Muscle of leg (tissue), 11 donors: ENCODE results near the gene AMER3. TPM values are rescaled to one million over a fixed set of nuclear protein-coding genes. Genes with fewer than 3 reads are reported as not detected.

Experiments
- DNase-seq: peaks from one replicate; pipeline ENCODE4 v3.0.0; 2013
- H3K27ac ChIP-seq: one replicate; pipeline ENCODE4 v1.5.1; 2013; ENCODE audit warnings: mild to moderate bottlenecking, low read length, control low read depth
- H3K27me3 ChIP-seq: one replicate; pipeline ENCODE4 v1.6.1; 2013; ENCODE audit warnings: low read length; ENCODE audit not compliant: control insufficient read depth, insufficient read depth
- H3K36me3 ChIP-seq: one replicate; pipeline ENCODE4 v1.6.1; 2013; ENCODE audit warnings: low read length; ENCODE audit not compliant: control insufficient read depth, insufficient read depth
- H3K4me1 ChIP-seq: one replicate; pipeline ENCODE4 v1.6.1; 2013; ENCODE audit warnings: low read length; ENCODE audit not compliant: control insufficient read depth, insufficient read depth
- H3K4me3 ChIP-seq: one replicate; pipeline ENCODE4 v1.5.1; 2013; ENCODE audit warnings: low read length, control low read depth
- H3K9me3 ChIP-seq: replicated peaks from 2 replicates; pipeline ENCODE4 v1.6.1; 2013; ENCODE audit warnings: low read depth, low read length; ENCODE audit not compliant: control insufficient read depth
- WGBS: methylation state at CpG from one replicate; pipeline ENCODE4 v1.1.5; 2013; ENCODE audit warnings: missing lambda C conversion rate; ENCODE audit not compliant: insufficient coverage; 5-methylcytosine and 5-hydroxymethylcytosine counted together
- polyA plus RNA-seq, 8 donors: library from polyadenylated mRNA; unstranded; fragments of 120-200 nt; gene quantifications; one replicate each; pipeline versions ENCODE4 v1.2.1 to v1.2.3, GENCODE V29; 2013; ENCODE audit warnings: inconsistent platforms in 1 of 8, low replicate concordance in 1 of 8; ENCODE audit not compliant: insufficient read length in 8 of 8, insufficient read depth in 1 of 8
- total RNA-seq: library from RNA; stranded (reverse); fragments of 120-200 nt; gene quantifications from one replicate; pipeline ENCODE4 v1.2.4, GENCODE V29; 2013

AMER3 gene
- total and polyA plus RNA-seq, 9 donors, result 0.04 to 0.09 TPM; not detected in 7

DNA sequence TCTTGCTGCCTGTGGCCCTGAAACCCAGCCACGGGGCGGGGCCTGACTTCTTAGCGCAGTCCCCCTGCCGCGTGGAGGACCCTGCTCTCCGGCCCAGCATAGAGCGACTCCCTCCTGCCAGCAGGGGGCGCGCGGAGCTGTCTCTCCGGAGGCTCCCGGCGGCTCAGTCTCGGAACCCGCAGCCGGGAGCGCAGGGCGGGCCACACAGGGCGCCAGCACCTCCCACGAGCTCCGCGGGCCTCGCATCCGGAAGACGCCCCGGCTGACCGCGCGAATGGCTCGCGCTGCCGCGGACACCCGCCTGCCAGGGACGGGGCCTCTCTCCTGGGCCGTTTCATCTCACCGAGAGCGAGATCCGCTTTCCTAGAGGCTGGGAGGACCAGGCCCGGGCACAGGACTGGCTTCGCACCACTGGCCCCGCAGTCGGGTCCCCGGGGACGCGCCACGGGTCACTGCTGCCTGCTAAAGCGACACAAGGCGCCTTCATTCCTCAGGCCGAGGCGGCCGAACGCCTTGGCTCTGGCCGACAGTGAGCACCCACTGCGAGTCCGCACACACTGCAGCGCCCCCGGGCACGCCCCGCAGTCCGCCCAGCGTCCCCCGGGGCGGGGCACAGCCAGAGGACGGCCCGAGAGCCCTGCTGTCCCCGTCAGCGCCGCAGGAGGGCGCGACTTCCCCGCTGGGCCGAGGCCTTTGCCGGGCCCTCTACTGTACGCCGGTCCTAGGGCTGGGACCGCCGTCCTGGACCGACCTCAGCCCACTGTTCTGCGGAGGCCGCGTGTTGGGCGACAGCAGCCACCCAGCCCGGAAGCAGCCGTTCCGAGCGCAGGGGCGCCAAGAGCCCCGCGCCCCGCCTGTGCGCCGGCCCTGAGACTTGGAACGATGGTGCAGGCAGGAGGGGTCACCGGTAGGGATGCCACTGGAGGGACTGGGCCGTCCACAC, 42.4 kb downstream of the AMER3 start:
- peak; percentile 95 for DNase-seq
- Histone ChIP-seq H3K4me1 (peaks cover 7% of the 10 kb centered on the region), H3K36me3 (no peaks in the 10 kb centered on the region), H3K27me3 (peaks cover 11% of the 10 kb centered on the region), H3K27ac (peak overlapping the region; percentile 59), H3K4me3 (peak overlapping the region; percentile 79), H3K9me3 (no peaks in the 10 kb centered on the region)
- under 1% methylated on average over 96 of the region's 96 CpGs for WGBS

DNA sequence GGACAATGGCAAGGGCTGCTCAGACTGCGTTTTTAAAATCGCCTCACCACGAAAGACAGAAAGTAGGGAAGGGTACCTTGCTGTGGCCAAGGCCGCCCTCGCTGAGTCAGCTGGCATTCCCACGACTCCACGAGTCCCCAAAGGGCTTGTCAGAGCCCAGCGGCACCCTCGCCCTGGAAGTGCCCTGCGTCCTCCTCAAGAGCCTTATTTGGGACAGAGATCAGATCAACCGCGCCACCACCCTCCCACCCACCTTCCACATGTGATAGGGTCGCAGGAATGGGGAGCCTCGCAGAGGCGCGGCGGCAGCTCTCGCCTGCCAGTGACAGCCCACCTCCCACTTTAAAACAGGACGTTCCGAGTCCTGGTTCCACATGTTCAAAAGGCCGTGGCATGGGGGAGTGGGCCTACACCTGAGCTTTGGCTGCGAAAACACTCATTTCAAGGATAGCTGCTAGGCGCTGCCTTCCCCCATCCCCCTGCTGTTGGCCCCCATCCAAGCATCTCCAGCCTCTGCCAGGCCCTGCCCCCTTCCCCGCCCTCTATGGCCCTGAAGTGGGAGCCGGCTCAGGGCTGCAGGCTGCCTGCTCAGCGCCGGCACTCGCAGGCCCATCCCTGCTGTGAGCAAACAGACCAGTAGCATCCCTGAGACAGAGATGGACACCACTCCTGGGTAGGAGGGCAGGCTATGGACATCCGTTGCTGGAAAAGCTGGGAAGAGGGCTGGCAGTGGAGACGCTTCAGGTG, 43.3 kb downstream of the AMER3 start:
- Histone ChIP-seq H3K4me3 (peak overlapping the region; percentile 79), H3K9me3 (no peaks in the 10 kb centered on the region), H3K27ac (no peak overlapping the region), H3K36me3 (no peaks in the 10 kb centered on the region), H3K27me3 (peaks cover 11% of the 10 kb centered on the region), H3K4me1 (peaks cover 7% of the 10 kb centered on the region)
- peak; percentile 39 for DNase-seq
- WGBS, result 7% methylated on average over 28 of the region's 30 CpGs

DNA sequence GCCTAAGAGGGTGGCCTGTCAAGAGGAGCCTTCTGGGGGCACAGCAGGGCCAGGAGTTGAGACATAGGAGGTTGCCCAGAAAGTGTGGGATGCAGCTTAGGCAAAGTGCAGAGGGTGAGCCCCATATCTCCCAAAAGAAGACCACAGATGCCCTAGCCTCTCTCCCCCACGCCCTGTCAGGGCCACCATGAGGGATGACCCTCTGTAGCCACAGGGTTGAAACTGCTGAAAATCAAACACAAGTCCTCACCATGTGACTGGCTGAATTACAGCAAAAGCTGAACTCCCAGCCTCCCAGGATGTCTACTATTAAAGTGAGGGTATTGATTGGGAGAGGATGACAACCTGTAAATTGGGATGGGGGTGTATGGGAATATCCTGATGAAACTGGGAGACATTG, 44.0 kb downstream of the AMER3 start:
- Histone ChIP-seq H3K36me3 (no peaks in the 10 kb centered on the region), H3K4me1 (peaks cover 7% of the 10 kb centered on the region), H3K9me3 (no peaks in the 10 kb centered on the region), H3K27ac (no peak overlapping the region), H3K27me3 (peaks cover 11% of the 10 kb centered on the region), H3K4me3 (no peak overlapping the region)
- no peak for DNase-seq
- 100% methylated on average over 1 of the region's 1 CpG for WGBS

GRCh38 chr2:130805613-130806012, 50.3 kb downstream of the AMER3 start:
- Histone ChIP-seq H3K9me3 (peaks cover 4% of the 10 kb centered on the region), H3K27me3 (peaks cover 3% of the 10 kb centered on the region), H3K4me3 (no peak overlapping the region), H3K27ac (no peak overlapping the region), H3K36me3 (no peaks in the 10 kb centered on the region), H3K4me1 (no peaks in the 10 kb centered on the region)
- no peak for DNase-seq
- WGBS, result 83% methylated on average over 1 of the region's 4 CpGs

DNA sequence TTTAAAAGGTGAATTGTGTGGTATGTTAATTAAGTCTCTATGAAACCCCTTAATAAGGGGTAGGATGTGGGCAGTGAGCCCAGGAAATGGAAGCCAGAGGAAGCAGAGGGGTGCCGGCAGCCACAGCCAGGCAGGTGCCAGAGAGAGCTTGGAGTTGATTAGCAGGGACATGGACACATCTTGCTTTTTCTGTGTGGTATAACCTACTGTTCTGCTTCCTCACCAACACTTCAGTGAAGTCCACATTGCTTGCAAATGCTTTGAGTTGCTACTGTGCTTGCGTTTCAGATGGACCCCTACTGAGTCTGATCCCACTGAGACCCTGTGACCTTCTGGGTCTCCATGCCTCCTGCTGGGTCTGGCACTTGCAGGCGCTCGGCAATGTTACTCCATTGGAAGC, 51.0 kb downstream of the AMER3 start:
- H3K4me1 ChIP-seq, result no peaks in the 10 kb centered on the region
- DNase-seq, result no peak
- H3K27me3 ChIP-seq, result peaks cover 3% of the 10 kb centered on the region
- WGBS, result 0% methylated on average over 1 of the region's 4 CpGs
- H3K9me3 ChIP-seq, result peaks cover 4% of the 10 kb centered on the region
- no peaks in the 10 kb centered on the region for H3K36me3 ChIP-seq
- no peak overlapping the region for H3K4me3 ChIP-seq
- H3K27ac ChIP-seq, result no peak overlapping the region

- WGBS, result 50% methylated on average over 5 of the region's 14 CpGs
- Histone ChIP-seq H3K4me3 (no peak overlapping the region), H3K36me3 (no peaks in the 10 kb centered on the region), H3K9me3 (peaks cover 4% of the 10 kb centered on the region), H3K4me1 (no peaks in the 10 kb centered on the region), H3K27ac (no peak overlapping the region), H3K27me3 (peaks cover 3% of the 10 kb centered on the region)
- no peak for DNase-seq
Observed at GRCh38 chr2:130807659-130808385, 52.5 kb downstream of the AMER3 start.

DNA sequence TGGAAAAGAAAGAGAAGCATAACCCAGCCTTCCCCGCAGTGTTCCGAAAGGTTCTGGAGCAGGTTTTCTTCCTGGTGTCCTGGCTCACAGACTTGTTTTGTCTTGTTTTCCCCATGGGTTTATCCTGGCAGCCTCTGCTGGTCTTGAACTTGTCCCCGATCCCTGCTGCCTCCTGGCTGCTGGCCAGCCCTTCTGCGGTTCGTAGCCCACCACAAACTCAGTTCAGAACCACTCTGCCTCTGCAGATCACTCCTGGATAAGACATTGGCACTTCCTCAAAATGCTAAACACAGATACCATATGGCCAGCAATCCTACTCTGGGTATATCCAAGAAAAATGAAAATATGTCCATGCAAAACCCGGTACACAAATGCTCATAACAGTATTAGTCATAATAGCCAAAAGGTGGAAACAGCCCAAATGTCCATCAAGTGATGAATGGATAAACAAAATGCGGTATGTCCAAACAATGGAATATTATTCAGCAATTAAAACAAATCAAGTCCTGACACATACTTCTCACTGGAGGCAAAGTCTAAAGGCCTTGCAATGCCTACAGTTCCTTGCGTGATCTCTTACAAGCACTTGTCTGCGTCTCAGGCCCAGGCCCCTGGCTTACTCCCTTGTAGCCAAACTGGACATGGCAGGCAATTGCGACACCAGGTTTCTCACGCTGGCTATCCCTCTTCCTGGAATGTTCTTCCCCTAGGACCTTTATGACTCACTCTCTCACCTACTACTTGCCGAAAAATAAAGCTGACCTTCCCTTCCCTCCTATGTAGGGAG, 53.3 kb downstream of the AMER3 start:
- H3K27me3 ChIP-seq, result peaks cover 3% of the 10 kb centered on the region
- 78% methylated on average over 11 of the region's 12 CpGs for WGBS
- H3K36me3 ChIP-seq, result no peaks in the 10 kb centered on the region
- no peak overlapping the region for H3K4me3 ChIP-seq
- H3K9me3 ChIP-seq, result peaks cover 4% of the 10 kb centered on the region
- no peaks in the 10 kb centered on the region for H3K4me1 ChIP-seq
- no peak for DNase-seq
- no peak overlapping the region for H3K27ac ChIP-seq

- no peak for DNase-seq
- WGBS, result 100% methylated on average over 1 of the region's 7 CpGs
- peaks cover 3% of the 10 kb centered on the region for H3K27me3 ChIP-seq
Observed at GRCh38 chr2:130810490-130810889, 55.1 kb downstream of the AMER3 start.

DNA sequence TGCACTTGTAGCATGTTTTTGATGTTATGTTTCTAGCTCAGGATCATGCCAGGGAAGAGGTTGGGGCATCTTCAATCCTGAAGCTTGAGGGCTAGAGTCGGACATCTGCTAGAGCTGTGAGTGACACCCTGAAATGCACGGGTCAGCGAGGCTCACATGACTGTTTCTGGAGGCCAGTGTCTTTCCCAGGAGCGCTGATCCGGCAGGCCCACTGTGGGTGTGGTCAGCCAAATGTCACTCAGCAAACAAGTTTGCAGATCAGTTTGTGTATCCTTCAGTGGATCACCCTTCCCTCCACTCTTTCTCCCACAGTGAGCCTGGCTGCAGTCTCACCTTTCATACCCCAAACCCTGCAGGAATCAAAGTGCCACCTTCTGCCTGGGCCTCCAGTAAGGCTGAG, 58.4 kb downstream of the AMER3 start:
- Histone ChIP-seq H3K4me3 (no peak overlapping the region), H3K36me3 (no peaks in the 10 kb centered on the region), H3K4me1 (no peaks in the 10 kb centered on the region), H3K9me3 (peaks cover 3% of the 10 kb centered on the region), H3K27me3 (peaks cover 3% of the 10 kb centered on the region), H3K27ac (no peak overlapping the region)
- WGBS, result 49% methylated on average over 5 of the region's 5 CpGs
- DNase-seq, result no peak

More at GRCh38 chr2:130810490-130810889, 55.1 kb downstream of the AMER3 start:
- H3K4me3 ChIP-seq, result no peak overlapping the region
- no peaks in the 10 kb centered on the region for H3K4me1 ChIP-seq
- H3K36me3 ChIP-seq, result no peaks in the 10 kb centered on the region
- H3K27ac ChIP-seq, result no peak overlapping the region
- H3K9me3 ChIP-seq, result peaks cover 4% of the 10 kb centered on the region
